ENCODE measurements around the gene FAHD1.

- TF ChIP-seq, protein P1, sequence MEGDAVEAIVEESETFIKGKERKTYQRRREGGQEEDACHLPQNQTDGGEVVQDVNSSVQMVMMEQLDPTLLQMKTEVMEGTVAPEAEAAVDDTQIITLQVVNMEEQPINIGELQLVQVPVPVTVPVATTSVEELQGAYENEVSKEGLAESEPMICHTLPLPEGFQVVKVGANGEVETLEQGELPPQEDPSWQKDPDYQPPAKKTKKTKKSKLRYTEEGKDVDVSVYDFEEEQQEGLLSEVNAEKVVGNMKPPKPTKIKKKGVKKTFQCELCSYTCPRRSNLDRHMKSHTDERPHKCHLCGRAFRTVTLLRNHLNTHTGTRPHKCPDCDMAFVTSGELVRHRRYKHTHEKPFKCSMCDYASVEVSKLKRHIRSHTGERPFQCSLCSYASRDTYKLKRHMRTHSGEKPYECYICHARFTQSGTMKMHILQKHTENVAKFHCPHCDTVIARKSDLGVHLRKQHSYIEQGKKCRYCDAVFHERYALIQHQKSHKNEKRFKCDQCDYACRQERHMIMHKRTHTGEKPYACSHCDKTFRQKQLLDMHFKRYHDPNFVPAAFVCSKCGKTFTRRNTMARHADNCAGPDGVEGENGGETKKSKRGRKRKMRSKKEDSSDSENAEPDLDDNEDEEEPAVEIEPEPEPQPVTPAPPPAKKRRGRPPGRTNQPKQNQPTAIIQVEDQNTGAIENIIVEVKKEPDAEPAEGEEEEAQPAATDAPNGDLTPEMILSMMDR (IDR thresholded peaks at IDR 0.05) = no peak
- TF ChIP-seq POLR2A (IDR thresholded peaks at IDR 0.05) = no peak
Observed at GRCh38 chr16:1845985-1846384, 19.0 kb downstream of the FAHD1 start.
